Kidney epithelial cell (primary cell): Measurements from ENCODE around the gene ABCA4. TPM values are rescaled to one million over a fixed set of nuclear protein-coding genes. Genes with fewer than 3 reads are reported as not detected.

Source experiments
- DNase-seq: peaks from one replicate; pipeline ENCODE4 v3.0.0-alpha.2; 2010; ENCODE audit warnings: low read depth
- H3K27me3 ChIP-seq: 2 replicates; pipeline ENCODE4 v1.6.0; 2011; ENCODE audit warnings: low read length; ENCODE audit not compliant: control insufficient read depth, insufficient read depth
- H3K36me3 ChIP-seq: 2 replicates; pipeline ENCODE4 v1.5.1; 2011; ENCODE audit warnings: low read length; ENCODE audit not compliant: control insufficient read depth, insufficient read depth
- H3K4me3 ChIP-seq: 2 replicates; pipeline ENCODE4 v1.5.1; 2011; ENCODE audit warnings: low read depth, mild to moderate bottlenecking, control low read depth, low read length
- total RNA-seq: library from RNA; depleted of rRNA; stranded (reverse); fragments of >200 nt; gene quantifications from 2 replicates; pipeline ENCODE4 v1.2.3, GENCODE V29; 2015
- TF ChIP-seq, protein P1 (sequence below): IDR thresholded peaks from 2 replicates; pipeline ENCODE4 v1.5.1; 2011; ENCODE audit warnings: mild to moderate bottlenecking, moderate library complexity, low read length, control low read depth, inconsistent platforms; ENCODE audit not compliant: insufficient read depth, poor library complexity, severe bottlenecking

ABCA4 gene
- total RNA-seq, 1 donor from 2014 or later = not detected

DNA sequence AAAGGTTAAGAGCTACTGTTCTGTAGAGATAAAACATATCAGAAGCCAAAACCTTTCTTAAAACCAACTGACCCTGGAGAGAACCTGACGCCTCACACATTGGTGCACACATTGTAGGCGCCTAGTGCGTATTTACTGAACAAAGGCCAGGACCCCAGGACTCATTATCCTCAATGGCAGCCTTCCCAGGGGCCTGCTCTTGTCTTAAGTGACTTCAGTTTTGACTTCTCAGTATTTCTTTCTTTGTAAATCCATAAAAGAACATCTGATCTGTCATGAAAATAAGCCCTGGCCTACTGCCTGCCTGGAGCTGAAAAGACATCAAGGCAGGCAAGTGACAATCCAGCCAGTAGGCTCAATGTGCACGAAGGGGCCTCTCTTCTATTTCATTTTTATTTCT lies 27.6 kb downstream of the ABCA4 start:
- TF ChIP-seq, protein P1, sequence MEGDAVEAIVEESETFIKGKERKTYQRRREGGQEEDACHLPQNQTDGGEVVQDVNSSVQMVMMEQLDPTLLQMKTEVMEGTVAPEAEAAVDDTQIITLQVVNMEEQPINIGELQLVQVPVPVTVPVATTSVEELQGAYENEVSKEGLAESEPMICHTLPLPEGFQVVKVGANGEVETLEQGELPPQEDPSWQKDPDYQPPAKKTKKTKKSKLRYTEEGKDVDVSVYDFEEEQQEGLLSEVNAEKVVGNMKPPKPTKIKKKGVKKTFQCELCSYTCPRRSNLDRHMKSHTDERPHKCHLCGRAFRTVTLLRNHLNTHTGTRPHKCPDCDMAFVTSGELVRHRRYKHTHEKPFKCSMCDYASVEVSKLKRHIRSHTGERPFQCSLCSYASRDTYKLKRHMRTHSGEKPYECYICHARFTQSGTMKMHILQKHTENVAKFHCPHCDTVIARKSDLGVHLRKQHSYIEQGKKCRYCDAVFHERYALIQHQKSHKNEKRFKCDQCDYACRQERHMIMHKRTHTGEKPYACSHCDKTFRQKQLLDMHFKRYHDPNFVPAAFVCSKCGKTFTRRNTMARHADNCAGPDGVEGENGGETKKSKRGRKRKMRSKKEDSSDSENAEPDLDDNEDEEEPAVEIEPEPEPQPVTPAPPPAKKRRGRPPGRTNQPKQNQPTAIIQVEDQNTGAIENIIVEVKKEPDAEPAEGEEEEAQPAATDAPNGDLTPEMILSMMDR = no peak
- no peak overlapping the region for H3K4me3 ChIP-seq
- DNase-seq = no peak
- no peaks in the 10 kb centered on the region for H3K27me3 ChIP-seq
- no peaks in the 10 kb centered on the region for H3K36me3 ChIP-seq

DNA sequence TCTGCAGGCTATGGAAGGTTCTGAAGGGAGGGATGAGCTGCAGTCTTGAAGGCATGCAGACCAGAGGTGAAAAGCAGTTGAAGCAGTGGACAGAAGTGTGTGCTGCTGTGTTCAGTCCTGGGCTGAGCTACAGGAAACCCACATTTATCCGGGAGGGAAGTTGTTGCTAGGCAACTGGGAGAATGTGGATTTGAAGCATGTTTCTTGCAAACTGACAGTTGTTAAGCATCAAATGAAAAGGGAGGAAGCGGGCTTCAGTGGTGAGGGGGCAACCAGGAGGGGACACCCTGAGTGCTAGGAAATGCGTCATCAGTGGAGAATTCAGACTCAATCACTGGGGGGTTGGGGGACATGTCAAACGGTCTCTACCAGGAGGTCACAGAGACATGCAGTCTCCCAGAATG lies 28.7 kb downstream of the ABCA4 start:
- no peak for DNase-seq
- Histone ChIP-seq H3K27me3 (no peaks in the 10 kb centered on the region), H3K36me3 (no peaks in the 10 kb centered on the region), H3K4me3 (no peak overlapping the region)
- TF ChIP-seq, protein P1 = no peak

DNA sequence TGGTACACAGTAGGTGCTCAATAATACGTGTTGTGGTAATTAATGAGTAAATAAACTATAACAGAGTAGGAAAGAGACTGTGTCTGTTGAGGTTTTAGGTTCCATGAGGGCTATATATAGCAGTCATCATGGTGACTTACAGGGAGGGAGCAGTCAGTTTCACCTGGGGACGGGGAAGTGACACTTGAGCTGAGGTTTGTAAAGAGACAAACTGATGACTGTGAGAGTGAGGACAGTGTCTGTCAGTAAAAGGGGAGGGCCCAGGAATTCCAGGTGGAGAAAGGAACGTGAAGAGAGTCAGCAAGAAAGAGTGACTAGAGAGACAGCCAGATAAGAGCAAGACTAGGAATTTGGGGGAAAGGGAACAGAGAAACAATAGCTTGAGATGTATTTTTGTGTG lies 30.2 kb downstream of the ABCA4 start:
- TF ChIP-seq, protein P1 = no peak
- no peaks in the 10 kb centered on the region for H3K27me3 ChIP-seq
- no peaks in the 10 kb centered on the region for H3K36me3 ChIP-seq
- no peak for DNase-seq
- no peak overlapping the region for H3K4me3 ChIP-seq

DNA sequence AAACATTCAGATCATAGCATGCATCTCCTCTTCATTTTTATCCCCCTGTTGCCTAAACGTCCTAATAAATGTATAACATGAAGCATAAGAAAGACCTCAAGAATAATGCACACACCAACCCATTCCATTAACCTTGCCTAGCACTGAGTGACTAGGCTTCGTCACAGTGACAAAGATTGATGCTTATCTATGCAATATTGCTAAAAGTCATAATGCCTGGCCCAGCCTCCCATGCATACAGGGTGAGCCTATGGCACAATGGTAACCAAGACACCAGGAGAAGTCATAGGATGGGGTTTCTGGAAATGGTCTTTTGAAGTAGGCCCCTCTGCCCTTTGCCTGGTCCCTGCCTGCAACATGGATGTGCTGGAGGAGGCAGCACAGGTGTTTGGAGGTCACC lies 33.8 kb downstream of the ABCA4 start:
- no peaks in the 10 kb centered on the region for H3K36me3 ChIP-seq
- no peak for DNase-seq
- TF ChIP-seq, protein P1 = no peak
- H3K4me3 ChIP-seq = no peak overlapping the region
- no peaks in the 10 kb centered on the region for H3K27me3 ChIP-seq

DNA sequence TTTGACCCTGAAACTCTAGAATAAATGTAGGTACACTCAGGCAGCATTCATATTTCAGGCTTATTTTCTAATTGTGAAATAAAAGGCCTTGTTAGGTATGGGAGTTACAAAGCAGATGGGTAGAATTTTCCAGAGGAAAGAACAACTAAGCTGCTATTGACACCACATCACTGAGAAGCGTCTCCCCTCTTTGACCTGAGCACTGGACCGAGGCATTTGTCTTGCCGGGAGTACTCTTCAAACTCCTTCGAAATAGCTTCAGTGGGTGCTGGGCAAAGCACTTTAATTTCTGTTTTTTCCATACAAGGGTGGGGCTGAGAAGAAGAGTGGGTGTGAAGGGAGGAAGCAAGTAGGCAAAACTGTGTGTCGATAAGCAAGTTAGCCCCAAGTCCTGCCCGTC lies 36.4 kb downstream of the ABCA4 start:
- H3K4me3 ChIP-seq = no peak overlapping the region
- DNase-seq = no peak
- H3K36me3 ChIP-seq = no peaks in the 10 kb centered on the region
- TF ChIP-seq, protein P1 = no peak
- H3K27me3 ChIP-seq = no peaks in the 10 kb centered on the region

DNA sequence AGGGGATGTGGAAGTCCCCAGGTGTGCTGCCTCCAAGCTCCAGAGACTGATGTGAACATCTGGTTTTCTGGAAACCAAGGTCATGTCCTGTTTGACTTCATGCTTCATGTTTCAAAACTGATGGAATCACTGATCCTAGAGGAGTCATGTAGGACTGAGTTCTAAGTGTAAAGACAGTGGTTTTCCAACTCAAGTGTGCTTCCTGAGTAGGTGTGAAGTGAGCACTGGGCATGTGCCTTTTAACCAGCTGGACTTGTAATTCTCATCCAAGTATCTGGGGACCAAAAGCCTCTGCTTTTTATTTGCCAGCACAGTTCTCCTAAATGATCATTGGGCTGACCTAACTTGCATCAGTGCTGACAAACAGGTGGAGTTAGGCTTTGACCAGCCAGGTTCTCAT lies 36.9 kb downstream of the ABCA4 start:
- Histone ChIP-seq H3K36me3 (no peaks in the 10 kb centered on the region), H3K27me3 (no peaks in the 10 kb centered on the region), H3K4me3 (no peak overlapping the region)
- no peak for DNase-seq
- TF ChIP-seq, protein P1 = no peak
